Stomach (tissue), 9 donors: Measurements from ENCODE around the gene KCNG2. TPM values are rescaled to one million over a fixed set of nuclear protein-coding genes. Genes with fewer than 3 reads are reported as not detected.

Experiments used
- DNase-seq, 2 donors: peaks; one replicate each; pipeline versions ENCODE4 v3.0.0 to v3.0.0-alpha.2; 2013 to 2019
- H3K27ac ChIP-seq, 5 donors: fragments of 200-600 bp in 4 of 5; sonication (generic) in 4 of 5; one replicate each; pipeline ENCODE4 v1.5.1; 2013 to 2019; ENCODE audit warnings: mild to moderate bottlenecking in 1 of 5, moderate library complexity in 1 of 5
- H3K27me3 ChIP-seq, 3 donors: fragments of 200-600 bp; sonication (generic); one replicate each; pipeline ENCODE4 v1.5.1; 2017 to 2019; ENCODE audit warnings: mixed run types in 1 of 3
- H3K36me3 ChIP-seq, 4 donors: fragments of 200-600 bp; sonication (generic); 1 replicate in 3 of 4; 2 replicates in 1 of 4; pipeline ENCODE4 v1.5.1; 2016 to 2019
- H3K4me1 ChIP-seq, 4 donors: fragments of 200-600 bp; sonication (generic); one replicate each; pipeline ENCODE4 v1.5.1; 2016 to 2019
- H3K4me3 ChIP-seq, 4 donors: fragments of 200-600 bp; sonication (generic) in 3 of 4; one replicate each; pipeline ENCODE4 v1.5.1; 2016 to 2019; ENCODE audit warnings: mild to moderate bottlenecking in 1 of 4
- H3K9me3 ChIP-seq, 4 donors: fragments of 200-600 bp; sonication (generic); one replicate each; pipeline ENCODE4 v1.5.1; 2016 to 2019
- CTCF ChIP-seq, 7 experiments: fragments of 450-650 bp in 4 of 7; fragments of 200-600 bp in 3 of 7; sonication (generic) in 3 of 7; IDR thresholded peaks; one replicate each; pipeline ENCODE4 v1.5.1; 2016 to 2019; ENCODE audit warnings: antibody characterized with exemption in 7 of 7, control low read depth in 2 of 7, mild to moderate bottlenecking in 1 of 7
- EP300 ChIP-seq: sonication (generic); formaldehyde crosslinking; IDR thresholded peaks from one replicate; pipeline ENCODE4 v1.6.1; 2017; ENCODE audit warnings: antibody characterized with exemption
- POLR2A ChIP-seq, 4 donors: fragments of 450-650 bp; IDR thresholded peaks; one replicate each; pipeline ENCODE4 v1.6.1; 2016; ENCODE audit warnings: antibody characterized with exemption in 4 of 4, control low read depth in 2 of 4, mild to moderate bottlenecking in 1 of 4, moderate library complexity in 1 of 4
- POLR2AphosphoS5 ChIP-seq, 3 donors: sonication (generic); formaldehyde crosslinking; IDR thresholded peaks; one replicate each; pipeline ENCODE4 v1.6.1; 2016; ENCODE audit warnings: antibody characterized with exemption in 3 of 3
- WGBS, 5 donors: extraction: QIAGEN DNeasy Blood & Tissue Kit in 3 of 5; methylation state at CpG; one replicate each; pipeline versions ENCODE4 v1.1.5 to v1.1.7; 2013 to 2018; 5-methylcytosine and 5-hydroxymethylcytosine counted together
- intact Hi-C: fragments of 100-400 bp; cut with DNase I; formaldehyde crosslinking; loops from one replicate; pipeline ENCODE4 v1.15.1; 2023; ENCODE audit warnings: low total_unique reads
- polyA plus RNA-seq, 3 donors: library from polyadenylated mRNA; stranded (reverse); fragments of 200-250 nt; gene quantifications; one replicate each; pipeline ENCODE4 v1.2.3, GENCODE V29; 2013
- total RNA-seq, 5 donors: library from RNA; depleted of rRNA; stranded (reverse); fragments of >200 nt; gene quantifications; one replicate each; pipeline versions ENCODE4 v1.1.0 to v1.2.3, GENCODE V29; 2014 to 2016
- donor health status: healthy with polysubstance abuse.
- donor health status: Bipolar disorder and iron deficiency.
- donor health status: healthy.

Gene KCNG2
- total and polyA plus RNA-seq, 8 donors: 0.08 to 2.3 (median 0.92) TPM; not detected in 5

- DNase-seq: no peak
- intact Hi-C loops: no loop called here
- Histone ChIP-seq H3K4me3 (no peak overlapping the region), H3K9me3 (no peaks in the 10 kb centered on the region), H3K27ac (no peak overlapping the region), H3K36me3 (no peaks in the 10 kb centered on the region), H3K4me1 (no peaks in the 10 kb centered on the region), H3K27me3 (peaks cover 0 to 51% (median 0%) of the 10 kb centered on the region in 3 donors)
- TF ChIP-seq CTCF (IDR thresholded peaks at IDR 0.05): no peak
- TF ChIP-seq EP300: no peak
- TF ChIP-seq POLR2AphosphoS5 (IDR thresholded peaks at IDR 0.05): no peak
- no peak for TF ChIP-seq POLR2A (IDR thresholded peaks at IDR 0.05)
- WGBS, 5 donors: 65 to 82% (median 74%) methylated on average over 8 to 14 of the region's 14 CpGs
These were observed 20.3 kb downstream of the KCNG2 start for GRCh38 chr18:79818036-79818435.

GRCh38 chr18:79818631-79819030 lies 20.9 kb downstream of the KCNG2 start:
- Histone ChIP-seq H3K9me3 (no peaks in the 10 kb centered on the region), H3K36me3 (no peaks in the 10 kb centered on the region), H3K4me1 (no peaks in the 10 kb centered on the region), H3K27ac (no peak overlapping the region), H3K4me3 (no peak overlapping the region), H3K27me3 (peaks cover 0 to 52% (median 0%) of the 10 kb centered on the region in 3 donors)
- intact Hi-C loops: no loop called here
- peak in 1 of 2 donors; percentile 10 for DNase-seq
- TF ChIP-seq POLR2A (IDR thresholded peaks at IDR 0.05) (no peak), EP300 (no peak), CTCF (IDR thresholded peaks at IDR 0.05) (no peak), POLR2AphosphoS5 (IDR thresholded peaks at IDR 0.05) (no peak)
- 80 to 89% (median 86%) methylated on average over 13 to 18 of the region's 18 CpGs for WGBS, 5 donors

- Histone ChIP-seq H3K4me3 (no peak overlapping the region), H3K36me3 (no peaks in the 10 kb centered on the region), H3K4me1 (no peaks in the 10 kb centered on the region), H3K27ac (no peak overlapping the region), H3K9me3 (no peaks in the 10 kb centered on the region), H3K27me3 (peaks cover 0 to 52% (median 0%) of the 10 kb centered on the region in 3 donors)
- peak in 1 of 2 donors; percentile 5 for DNase-seq
- TF ChIP-seq CTCF (IDR thresholded peaks at IDR 0.05) (no peak), POLR2A (IDR thresholded peaks at IDR 0.05) (no peak), POLR2AphosphoS5 (IDR thresholded peaks at IDR 0.05) (no peak), EP300 (no peak)
- 78 to 86% (median 84%) methylated on average over 24 to 26 of the region's 26 CpGs for WGBS, 5 donors
- intact Hi-C loops: no loop called here
These were observed 21.6 kb downstream of the KCNG2 start for GRCh38 chr18:79819064-79819967.

GRCh38 chr18:79819968-79820351 lies 22.2 kb downstream of the KCNG2 start:
- intact Hi-C loops: no loop called here

More at GRCh38 chr18:79819968-79820351, 22.2 kb downstream of the KCNG2 start:
- Histone ChIP-seq H3K4me3 (no peak overlapping the region), H3K36me3 (no peaks in the 10 kb centered on the region), H3K27ac (no peak overlapping the region), H3K9me3 (no peaks in the 10 kb centered on the region), H3K4me1 (no peaks in the 10 kb centered on the region), H3K27me3 (peaks cover 0 to 52% (median 0%) of the 10 kb centered on the region in 3 donors)
- TF ChIP-seq POLR2AphosphoS5 (IDR thresholded peaks at IDR 0.05): no peak
- TF ChIP-seq POLR2A (IDR thresholded peaks at IDR 0.05): no peak
- TF ChIP-seq EP300: no peak
- peak in 1 of 2 donors; percentile 56 for DNase-seq
- 63 to 73% (median 68%) methylated on average over 14 of the region's 14 CpGs for WGBS, 5 donors
